GM21737 (cell line): ENCODE data around the gene OTOG.

ENCODE experiments used
- ATAC-seq: cut with Tn5 transposase; IDR thresholded peaks from one replicate; pipeline ENCODE4 v1.9.1; 2021; ENCODE audit warnings: mild to moderate bottlenecking, moderate library complexity; ENCODE audit not compliant: unreplicated experiment

Gene OTOG

GRCh38 chr11:17538054-17538453, 9.0 kb upstream of the OTOG start:
- ATAC-seq, result no peak

- no peak for ATAC-seq
These were observed 8.3 kb upstream of the OTOG start for GRCh38 chr11:17538731-17539130.

GRCh38 chr11:17540807-17541206, 6.3 kb upstream of the OTOG start:
- no peak for ATAC-seq

- no peak for ATAC-seq
These were observed 5.7 kb upstream of the OTOG start for GRCh38 chr11:17541330-17541885.

- ATAC-seq, result no peak
These were observed 4.8 kb upstream of the OTOG start for GRCh38 chr11:17542249-17542648.

GRCh38 chr11:17543041-17543440, 4.0 kb upstream of the OTOG start:
- ATAC-seq, result no peak

- no peak for ATAC-seq
These were observed 3.4 kb upstream of the OTOG start for GRCh38 chr11:17543574-17544180.

- no peak for ATAC-seq
These were observed 2.9 kb upstream of the OTOG start, which contains the start of gene USH1C for GRCh38 chr11:17544181-17544622. Gene USH1C (minus strand): TSS chr11:17544416. CDS start chr11:17544307, 109 bp downstream.

GRCh38 chr11:17546240-17546639, 819 bp upstream of the OTOG start:
- ATAC-seq, result no peak

GRCh38 chr11:17547932-17548331, 873 bp downstream of the OTOG start:
- ATAC-seq, result no peak

GRCh38 chr11:17548444-17548843, 1.4 kb downstream of the OTOG start:
- ATAC-seq, result no peak

- no peak for ATAC-seq
These were observed 3.6 kb downstream of the OTOG start for GRCh38 chr11:17550450-17551346.

- no peak for ATAC-seq
These were observed 4.4 kb downstream of the OTOG start for GRCh38 chr11:17551347-17552040.

GRCh38 chr11:17552041-17552355, 4.9 kb downstream of the OTOG start:
- no peak for ATAC-seq

GRCh38 chr11:17552392-17553248, 5.6 kb downstream of the OTOG start:
- ATAC-seq, result no peak

- no peak for ATAC-seq
These were observed 6.1 kb downstream of the OTOG start for GRCh38 chr11:17553249-17553546.

- no peak for ATAC-seq
These were observed 7.4 kb downstream of the OTOG start for GRCh38 chr11:17554487-17554886.

GRCh38 chr11:17556999-17557398, 9.9 kb downstream of the OTOG start:
- no peak for ATAC-seq

GRCh38 chr11:17558025-17558780, 11.1 kb downstream of the OTOG start:
- no peak for ATAC-seq

GRCh38 chr11:17558916-17559315, 11.9 kb downstream of the OTOG start:
- ATAC-seq, result no peak
